GM21360 (cell line): ENCODE results near the gene NPR3.

Experiments used
- ATAC-seq: cut with Tn5 transposase; IDR thresholded peaks from one replicate; pipeline ENCODE4 v1.9.1; 2021; ENCODE audit warnings: mild to moderate bottlenecking, moderate library complexity; ENCODE audit not compliant: unreplicated experiment

NPR3 gene

DNA sequence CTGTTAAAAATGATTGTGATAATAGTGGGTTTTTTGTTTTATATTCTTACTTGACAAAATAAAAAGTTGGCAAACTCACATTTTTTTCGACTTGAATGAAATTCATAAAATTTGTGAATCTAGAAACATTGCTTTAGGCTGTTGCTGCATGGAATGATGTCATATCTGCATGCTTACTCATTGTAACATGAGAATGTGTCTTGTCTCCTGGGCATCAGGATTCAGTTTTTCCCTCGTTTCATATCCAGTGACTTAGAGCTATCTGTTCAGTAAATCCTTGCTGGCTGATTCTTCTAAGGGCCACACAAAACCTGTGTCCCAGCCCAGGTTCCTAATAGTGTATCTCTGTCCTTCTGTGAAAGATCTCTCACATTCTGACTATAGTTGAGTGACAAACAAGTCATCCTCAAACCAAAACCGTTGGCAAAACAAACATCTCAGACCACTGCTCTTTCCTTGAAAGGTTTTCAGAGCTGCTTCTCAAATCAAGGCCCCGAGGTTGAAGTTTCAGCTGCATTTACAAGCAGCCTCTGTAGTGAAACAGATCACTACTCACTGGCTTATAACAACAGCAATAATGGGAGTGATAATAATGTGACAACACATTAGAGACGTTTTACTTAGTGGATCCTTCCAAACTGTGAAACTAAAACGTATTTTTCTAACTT is 95.0 kb downstream of the NPR3 start:
- ATAC-seq: no peak

DNA sequence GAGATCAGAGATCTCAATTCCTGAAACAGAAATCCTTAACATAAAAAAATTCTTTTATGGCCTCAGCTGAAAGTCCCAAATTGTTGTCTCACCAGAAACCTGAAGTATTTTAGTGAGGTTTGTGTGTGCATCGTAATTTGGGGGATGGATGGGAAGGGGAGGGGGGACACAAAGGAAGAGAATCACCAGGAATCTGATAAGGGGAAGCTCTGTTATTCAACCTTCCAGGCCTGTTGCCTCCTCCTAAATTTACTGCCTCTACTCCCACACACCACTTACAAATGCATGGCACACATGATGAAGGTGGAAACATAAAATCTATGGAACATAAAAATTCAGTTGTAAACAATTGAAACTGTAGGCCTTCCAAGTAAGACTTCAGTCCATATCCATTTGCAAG is 97.7 kb downstream of the NPR3 start:
- no peak for ATAC-seq

DNA sequence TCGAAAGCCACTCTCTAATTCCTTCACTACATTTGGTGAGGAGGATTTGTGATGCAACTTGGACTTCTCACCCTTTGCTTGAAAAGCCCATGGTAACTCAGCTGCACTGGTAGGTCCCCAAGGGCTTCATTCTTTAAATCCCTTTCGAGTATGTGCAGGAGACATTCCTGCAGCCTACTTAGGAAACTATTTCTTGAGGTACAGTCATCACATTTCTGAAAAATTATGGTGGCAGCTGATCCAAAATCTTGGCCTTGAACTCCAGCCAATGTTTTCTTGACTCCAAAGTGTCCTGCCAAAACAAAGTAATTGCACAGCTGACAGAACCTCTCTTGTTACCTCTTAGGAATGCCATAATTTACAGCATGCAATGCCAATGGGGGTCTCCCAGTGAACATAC is 99.7 kb downstream of the NPR3 start:
- ATAC-seq: no peak

DNA sequence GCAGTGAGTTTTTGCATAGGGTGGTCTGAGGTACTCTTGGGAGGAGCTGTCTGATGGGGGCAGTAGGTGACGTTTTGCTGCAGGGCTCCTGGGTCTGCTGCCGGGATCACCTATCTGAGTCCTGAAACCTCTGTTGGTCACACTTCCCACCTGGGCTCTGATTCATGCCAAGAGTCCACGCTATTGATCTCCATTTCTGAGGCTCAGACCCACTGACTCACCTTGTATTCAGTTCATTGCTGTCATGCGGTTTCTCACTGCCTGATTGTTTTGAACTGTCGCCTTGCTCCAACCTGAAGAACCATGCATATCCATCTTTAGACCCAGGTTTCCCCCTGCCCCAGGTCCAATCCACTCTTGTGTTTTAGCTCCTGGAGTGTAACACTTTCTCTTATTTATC is 101.3 kb downstream of the NPR3 start:
- no peak for ATAC-seq

DNA sequence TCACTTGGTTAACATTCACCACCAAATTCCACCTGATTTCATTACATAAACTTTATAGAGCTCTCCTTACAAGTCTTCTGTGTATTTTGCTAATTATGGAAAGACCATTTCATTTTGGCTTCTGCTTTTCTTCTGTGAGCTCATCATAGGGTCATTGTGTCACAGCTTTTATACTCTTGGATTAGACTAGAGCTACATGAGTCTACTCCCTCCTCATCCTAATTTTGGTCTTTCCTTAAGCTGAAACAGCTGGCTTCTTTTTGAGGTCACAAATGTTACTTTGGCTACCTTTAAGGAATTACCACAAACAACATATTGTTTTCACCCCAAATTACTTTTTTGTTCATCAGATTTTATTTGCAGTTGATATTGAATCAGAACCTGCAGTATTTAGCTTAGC is 103.0 kb downstream of the NPR3 start:
- no peak for ATAC-seq

DNA sequence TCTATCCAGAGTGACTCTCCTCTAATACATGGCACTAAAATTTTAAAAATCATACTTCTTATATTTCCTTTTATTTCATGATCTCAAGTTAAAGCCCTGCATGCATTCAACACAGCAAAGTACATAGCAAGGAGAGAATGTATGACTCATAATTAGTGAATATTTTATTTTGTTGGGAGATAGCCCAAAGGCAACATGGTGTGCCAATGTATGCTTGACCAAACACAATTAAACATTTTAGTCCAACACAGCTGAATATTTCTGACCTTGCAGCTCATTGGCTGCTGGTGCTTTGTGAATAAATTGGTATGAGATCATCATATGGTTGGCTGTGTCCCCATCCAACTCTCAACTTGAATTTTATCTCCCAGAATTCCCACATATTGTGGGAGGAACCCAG is 103.5 kb downstream of the NPR3 start:
- no peak for ATAC-seq

DNA sequence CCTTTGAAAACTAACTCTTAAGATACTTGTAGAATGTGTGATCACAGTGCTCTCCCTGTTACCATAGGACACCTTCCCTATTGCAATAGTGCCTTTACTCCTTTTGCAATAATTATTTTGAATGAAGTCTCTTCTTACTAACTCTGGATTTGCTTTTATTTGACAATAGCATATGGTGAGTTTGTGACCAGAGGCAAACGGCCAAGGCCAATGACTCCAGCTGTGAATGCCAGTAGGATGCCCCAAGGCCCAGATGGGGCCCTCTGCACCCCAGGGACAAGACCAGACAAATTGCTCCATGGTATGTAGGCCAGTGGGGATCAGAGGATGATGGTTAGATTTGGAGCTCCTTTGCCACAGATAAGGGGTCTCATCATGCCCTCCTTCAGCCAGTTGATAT is 116.9 kb downstream of the NPR3 start:
- ATAC-seq: no peak

DNA sequence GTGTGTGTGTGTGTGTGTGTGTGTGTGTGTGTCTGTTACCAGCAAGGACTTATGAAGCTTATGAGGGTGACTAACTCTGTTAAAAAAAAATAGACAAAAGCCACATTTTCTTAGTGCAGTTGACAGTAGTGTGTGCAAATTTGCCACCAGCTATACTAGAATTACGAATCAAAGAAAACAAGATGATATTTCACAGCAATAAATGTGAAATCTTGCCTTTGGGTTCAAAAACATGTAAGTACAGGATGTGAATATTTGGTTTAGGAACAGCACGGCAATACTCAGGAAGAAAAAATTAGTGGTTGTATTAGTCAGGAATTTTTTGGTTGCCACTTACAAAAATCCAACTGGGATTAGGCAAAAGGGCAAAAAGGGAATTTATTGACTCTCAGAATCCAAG is 117.4 kb downstream of the NPR3 start:
- no peak for ATAC-seq

DNA sequence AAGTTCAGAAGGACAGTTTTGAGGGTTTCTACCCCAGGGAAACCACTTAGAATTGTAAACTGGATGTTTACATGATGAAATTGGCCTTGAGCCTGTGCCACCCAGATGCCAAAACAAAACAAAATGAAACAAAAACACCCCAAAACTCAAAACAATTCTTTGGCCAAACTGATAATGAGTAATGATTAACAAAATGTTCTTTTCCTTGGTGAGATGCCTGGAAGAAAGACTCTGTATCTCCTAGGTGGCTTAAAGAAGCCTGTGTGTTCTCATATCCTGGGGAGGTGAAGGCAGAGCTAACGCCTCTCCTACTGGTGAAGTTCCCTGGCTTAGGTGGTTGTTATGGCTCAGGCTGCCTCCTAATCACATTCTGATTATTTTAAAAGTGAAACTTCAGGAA is 120.5 kb downstream of the NPR3 start:
- ATAC-seq: no peak

DNA sequence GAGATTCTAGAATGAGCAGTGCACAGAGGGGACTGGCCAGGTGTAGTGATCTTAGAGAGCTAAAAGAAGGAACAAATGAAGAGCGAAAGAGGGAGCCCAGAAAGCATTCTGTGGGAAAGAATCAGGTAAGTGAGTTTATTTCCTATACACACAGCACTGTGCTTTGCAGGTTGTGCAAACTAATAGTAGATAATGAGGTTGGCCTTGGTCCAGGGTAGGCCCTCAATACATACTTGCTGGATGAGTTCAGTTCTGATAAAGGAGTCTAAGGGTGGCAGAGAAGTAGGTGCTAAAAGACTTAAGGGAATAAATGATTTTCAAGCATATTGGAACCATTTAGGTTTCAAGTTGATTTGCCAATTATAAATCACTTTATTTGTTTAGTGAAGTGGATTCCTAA is 122.0 kb downstream of the NPR3 start:
- ATAC-seq: no peak

DNA sequence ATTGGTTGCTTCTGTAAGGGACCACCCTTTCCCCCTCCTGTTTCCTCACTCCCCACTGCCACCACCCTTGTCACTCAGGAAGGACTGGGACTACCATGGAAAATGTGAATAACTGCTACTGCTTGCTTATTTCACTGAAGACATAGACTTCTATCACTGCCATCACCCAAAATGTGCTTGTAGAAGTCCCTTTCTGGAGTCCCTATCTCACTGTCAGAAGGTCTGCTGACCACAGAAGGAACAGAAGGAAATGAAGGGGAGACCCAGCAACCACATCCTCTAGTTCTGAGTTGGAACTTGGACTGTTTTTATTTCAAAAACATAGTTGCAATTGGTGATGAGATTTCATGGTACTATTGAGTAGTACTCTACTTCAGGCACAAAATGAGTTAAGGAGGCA is 122.5 kb downstream of the NPR3 start:
- no peak for ATAC-seq

DNA sequence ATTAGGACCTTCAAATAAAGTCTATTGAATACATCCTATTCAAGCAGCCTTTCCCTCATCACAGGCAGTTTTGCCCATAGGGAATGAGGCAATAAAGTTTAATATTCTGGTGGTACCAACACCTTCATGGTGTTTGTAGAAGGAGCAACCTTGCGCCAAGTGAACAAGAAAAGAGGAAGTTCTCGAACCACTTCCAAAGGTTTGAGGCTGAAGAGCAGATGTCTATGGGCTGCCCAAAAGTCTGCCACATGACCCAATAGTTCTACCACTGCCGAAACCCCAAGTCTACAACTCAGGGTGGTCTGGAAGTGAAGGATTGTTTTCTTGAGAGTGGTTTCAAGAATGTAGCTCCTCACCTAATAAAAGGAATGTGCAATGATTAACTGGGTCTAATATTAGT is 123.1 kb downstream of the NPR3 start:
- ATAC-seq: no peak

DNA sequence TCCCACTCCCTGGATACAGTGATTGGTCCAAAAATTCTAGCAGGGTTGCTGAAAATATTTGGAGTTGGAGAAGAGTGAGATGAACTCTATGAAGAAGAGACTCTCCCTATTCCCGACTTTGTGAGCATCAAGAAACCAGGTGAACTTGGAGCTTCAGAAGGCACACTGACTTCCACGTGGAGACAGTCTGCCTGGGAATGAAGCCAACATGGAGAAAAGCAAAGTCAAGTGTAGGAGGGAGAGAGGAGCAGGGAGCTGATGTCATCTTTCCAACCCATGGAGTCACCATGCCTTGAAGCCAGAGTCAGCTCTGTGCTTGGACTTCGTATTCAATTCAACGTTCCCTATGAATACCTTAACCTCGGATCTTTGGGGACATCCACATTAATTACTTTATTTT is 125.1 kb downstream of the NPR3 start:
- no peak for ATAC-seq

DNA sequence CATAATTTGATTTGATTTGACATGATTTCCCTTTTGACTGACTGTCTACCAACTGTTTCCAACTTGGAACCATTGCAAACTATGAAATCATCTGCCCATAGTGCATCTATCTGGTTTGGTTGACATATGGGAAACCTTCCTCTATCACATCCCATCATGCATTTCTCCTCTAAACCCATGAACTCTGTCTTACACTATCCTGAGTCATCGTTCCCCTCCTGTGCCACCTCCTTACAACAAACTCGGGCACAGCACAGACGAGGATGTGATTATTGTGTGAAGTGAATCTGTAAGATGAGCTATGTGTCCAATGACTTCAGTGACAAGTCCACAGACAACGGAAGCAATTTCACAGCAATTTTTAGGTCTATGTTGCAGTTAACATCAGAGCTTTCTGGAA is 126.1 kb downstream of the NPR3 start:
- no peak for ATAC-seq

DNA sequence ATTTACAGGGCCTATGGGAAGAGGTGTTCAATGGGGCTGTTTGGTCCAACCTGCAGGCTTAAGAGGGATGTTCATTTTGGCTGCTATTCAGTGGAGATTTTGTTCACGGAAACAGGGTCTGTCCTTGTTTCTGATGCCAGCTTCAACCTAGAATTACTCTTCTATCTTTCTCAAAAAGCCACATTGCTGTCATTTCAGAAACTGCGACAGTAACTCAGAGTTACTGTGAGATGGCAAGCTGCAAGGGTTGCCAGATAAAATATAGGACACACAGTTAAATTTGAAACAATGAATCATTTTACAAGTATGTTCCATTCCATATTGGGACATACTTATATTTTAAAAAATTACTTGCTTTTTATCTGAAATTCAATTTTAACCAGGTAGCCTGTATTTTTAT is 128.0 kb downstream of the NPR3 start:
- ATAC-seq: no peak

DNA sequence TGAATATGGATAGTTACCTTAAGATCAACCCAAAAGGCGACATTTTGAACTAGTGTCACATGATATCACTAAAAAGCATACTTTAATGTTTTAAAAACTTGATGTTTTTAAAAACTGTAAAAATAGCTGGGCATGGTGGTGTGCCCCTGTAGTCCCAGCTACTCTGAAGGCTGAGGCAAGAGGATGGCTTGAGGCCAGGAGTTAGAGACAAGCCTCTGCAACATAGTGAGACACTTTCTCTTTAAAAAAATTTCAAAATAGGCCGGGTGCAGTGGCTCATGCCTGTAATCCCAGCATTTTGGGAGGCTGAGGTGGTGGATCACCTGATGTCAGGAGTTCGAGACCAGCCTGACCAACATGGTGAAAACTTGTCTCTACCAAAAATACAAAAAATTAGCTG is 129.5 kb downstream of the NPR3 start:
- no peak for ATAC-seq
